ENCODE measurements around the gene ADAMTS20.
"Not testable (repeated sequence)": the region's sequence is repeated elsewhere in the genome, so short reads cannot be mapped to it uniquely, and the experiment has no call there.

ADAMTS20 gene

GRCh38 chr12:43551279-43551970 is 578 bp downstream of the ADAMTS20 start:
- H3K4me3 ChIP-seq (ENCODE audit: control insufficient read depth in 1 of 7, extremely low read depth in 1 of 7, insufficient read depth in 4 of 7, low read depth in 2 of 7, low read length in 6 of 7) = peak overlapping the region in 6 of 7 experiments; percentile 6 to 70 (median 49)
- peaks cover 20 to 53% (median 28%) of the 10 kb centered on the region in 5 experiments for H3K27me3 ChIP-seq (replicated peaks in 2 of 5; ENCODE audit: control insufficient read depth in 4 of 5, insufficient read depth in 5 of 5, low read length in 4 of 5)
- ChIA-PET CTCF (no interaction called here), POLR2A (no interaction called here)
- 3% methylated on average over 38 of the region's 48 CpGs for WGBS (ENCODE audit: insufficient coverage)
- H3K9me3 ChIP-seq (ENCODE audit: control extremely low read depth in 1 of 5, control insufficient read depth in 4 of 5, insufficient read depth in 2 of 5, low read depth in 1 of 5, low read length in 4 of 5) = peaks cover 0 to 11% (median 3%) of the 10 kb centered on the region in 5 experiments
- DNase-seq = peak in 2 of 3 donors; percentile 1 to 13
- H3K36me3 ChIP-seq (ENCODE audit: control insufficient read depth in 4 of 4, insufficient read depth in 4 of 4, low read length in 3 of 4) = no peaks in the 10 kb centered on the region
- H3K4me1 ChIP-seq (ENCODE audit: control extremely low read depth in 1 of 4, control insufficient read depth in 4 of 4, insufficient read depth in 4 of 4, low read length in 3 of 4) = peaks cover 4 to 15% (median 11%) of the 10 kb centered on the region in 4 experiments
- no peak overlapping the region for H3K27ac ChIP-seq (ENCODE audit: insufficient read depth in 1 of 2, low read depth in 1 of 2, low read length in 2 of 2, poor library complexity in 1 of 2, severe bottlenecking in 2 of 2)

GRCh38 chr12:43550831-43551271 is 1.2 kb downstream of the ADAMTS20 start:
- no peak for DNase-seq
- ChIA-PET POLR2A (no interaction called here), CTCF (no interaction called here)
- H3K4me3 ChIP-seq (ENCODE audit: control insufficient read depth in 1 of 7, extremely low read depth in 1 of 7, insufficient read depth in 4 of 7, low read depth in 2 of 7, low read length in 6 of 7) = peak overlapping the region in 1 of 7 experiments; percentile 1
- peaks cover 4 to 15% (median 11%) of the 10 kb centered on the region in 4 experiments for H3K4me1 ChIP-seq (ENCODE audit: control extremely low read depth in 1 of 4, control insufficient read depth in 4 of 4, insufficient read depth in 4 of 4, low read length in 3 of 4)
- peaks cover 20 to 53% (median 33%) of the 10 kb centered on the region in 5 experiments for H3K27me3 ChIP-seq (replicated peaks in 2 of 5; ENCODE audit: control insufficient read depth in 4 of 5, insufficient read depth in 5 of 5, low read length in 4 of 5)
- H3K9me3 ChIP-seq (ENCODE audit: control extremely low read depth in 1 of 5, control insufficient read depth in 4 of 5, insufficient read depth in 2 of 5, low read depth in 1 of 5, low read length in 4 of 5) = peaks cover 0 to 11% (median 3%) of the 10 kb centered on the region in 5 experiments
- 8% methylated on average over 31 of the region's 31 CpGs for WGBS (ENCODE audit: insufficient coverage)
- H3K27ac ChIP-seq (ENCODE audit: insufficient read depth in 1 of 2, low read depth in 1 of 2, low read length in 2 of 2, poor library complexity in 1 of 2, severe bottlenecking in 2 of 2) = no peak overlapping the region
- no peaks in the 10 kb centered on the region for H3K36me3 ChIP-seq (ENCODE audit: control insufficient read depth in 4 of 4, insufficient read depth in 4 of 4, low read length in 3 of 4)

DNA sequence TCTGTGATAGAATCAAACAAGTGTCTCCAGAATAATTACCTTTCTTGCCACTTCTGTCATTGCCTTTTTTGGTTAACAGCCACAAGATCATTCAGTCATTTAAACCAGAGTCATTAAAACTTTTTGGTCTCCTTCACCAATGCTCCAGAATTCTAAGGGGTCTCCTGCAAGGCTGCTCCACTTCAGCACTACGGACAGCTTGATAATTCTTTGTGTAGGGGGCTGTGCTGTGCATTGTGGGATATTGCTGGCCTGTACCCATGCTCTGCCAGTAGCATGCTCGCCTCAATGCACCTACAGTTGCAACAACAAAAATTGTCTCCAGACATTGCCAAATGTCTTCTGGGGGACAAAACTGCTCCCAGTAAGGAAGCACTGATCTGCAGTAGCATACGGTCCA is 7.3 kb downstream of the ADAMTS20 start:
- H3K27me3 ChIP-seq (replicated peaks in 2 of 5; ENCODE audit: control insufficient read depth in 4 of 5, insufficient read depth in 5 of 5, low read length in 4 of 5) = peaks cover 2 to 13% (median 7%) of the 10 kb centered on the region in 5 experiments
- CTCF ChIA-PET = no interaction called here
- H3K36me3 ChIP-seq (ENCODE audit: control insufficient read depth in 4 of 4, insufficient read depth in 4 of 4, low read length in 3 of 4) = no peaks in the 10 kb centered on the region
- H3K27ac ChIP-seq (ENCODE audit: insufficient read depth in 1 of 2, low read depth in 1 of 2, low read length in 2 of 2, poor library complexity in 1 of 2, severe bottlenecking in 2 of 2) = no peak overlapping the region
- peaks cover 0 to 2% (median 0%) of the 10 kb centered on the region in 5 experiments for H3K9me3 ChIP-seq (ENCODE audit: control extremely low read depth in 1 of 5, control insufficient read depth in 4 of 5, insufficient read depth in 2 of 5, low read depth in 1 of 5, low read length in 4 of 5)
- POLR2A ChIA-PET = no interaction called here
- no peaks in the 10 kb centered on the region for H3K4me1 ChIP-seq (ENCODE audit: control extremely low read depth in 1 of 4, control insufficient read depth in 4 of 4, insufficient read depth in 4 of 4, low read length in 3 of 4)
- 89% methylated on average over 1 of the region's 3 CpGs for WGBS (ENCODE audit: insufficient coverage)
- no peak for DNase-seq
- no peak overlapping the region for H3K4me3 ChIP-seq (ENCODE audit: control insufficient read depth in 1 of 7, extremely low read depth in 1 of 7, insufficient read depth in 4 of 7, low read depth in 2 of 7, low read length in 6 of 7)

DNA sequence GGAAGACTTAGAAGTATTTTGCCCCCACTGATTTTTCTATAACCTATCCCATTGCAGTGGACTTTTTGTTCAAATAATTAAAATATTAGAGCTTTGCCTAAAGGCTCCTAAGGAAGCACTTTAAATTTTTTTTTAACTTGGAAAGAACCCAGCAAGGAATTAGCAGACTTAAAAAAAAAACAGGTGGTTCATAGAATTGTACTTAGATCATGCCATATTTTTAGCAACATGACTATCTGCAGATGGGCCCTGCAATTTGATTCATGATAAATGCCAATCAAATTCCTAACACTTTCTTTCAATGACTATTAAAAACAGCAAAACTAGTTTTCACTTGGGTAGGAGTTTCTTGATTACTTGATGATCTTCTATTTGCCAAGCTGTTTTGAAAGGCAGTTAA is 11.5 kb downstream of the ADAMTS20 start:
- peaks cover 0 to 2% (median 0%) of the 10 kb centered on the region in 5 experiments for H3K27me3 ChIP-seq (replicated peaks in 2 of 5; ENCODE audit: control insufficient read depth in 4 of 5, insufficient read depth in 5 of 5, low read length in 4 of 5)
- H3K4me1 ChIP-seq (ENCODE audit: control extremely low read depth in 1 of 4, control insufficient read depth in 4 of 4, insufficient read depth in 4 of 4, low read length in 3 of 4) = no peaks in the 10 kb centered on the region
- CTCF ChIA-PET = no interaction called here
- no peak overlapping the region for H3K27ac ChIP-seq (ENCODE audit: insufficient read depth in 1 of 2, low read depth in 1 of 2, low read length in 2 of 2, poor library complexity in 1 of 2, severe bottlenecking in 2 of 2)
- H3K4me3 ChIP-seq (ENCODE audit: control insufficient read depth in 1 of 7, extremely low read depth in 1 of 7, insufficient read depth in 4 of 7, low read depth in 2 of 7, low read length in 6 of 7) = no peak overlapping the region
- POLR2A ChIA-PET = no interaction called here
- no peak for DNase-seq
- H3K9me3 ChIP-seq (ENCODE audit: control extremely low read depth in 1 of 5, control insufficient read depth in 4 of 5, insufficient read depth in 2 of 5, low read depth in 1 of 5, low read length in 4 of 5) = peaks cover 0 to 2% (median 0%) of the 10 kb centered on the region in 5 experiments
- H3K36me3 ChIP-seq (ENCODE audit: control insufficient read depth in 4 of 4, insufficient read depth in 4 of 4, low read length in 3 of 4) = no peaks in the 10 kb centered on the region

DNA sequence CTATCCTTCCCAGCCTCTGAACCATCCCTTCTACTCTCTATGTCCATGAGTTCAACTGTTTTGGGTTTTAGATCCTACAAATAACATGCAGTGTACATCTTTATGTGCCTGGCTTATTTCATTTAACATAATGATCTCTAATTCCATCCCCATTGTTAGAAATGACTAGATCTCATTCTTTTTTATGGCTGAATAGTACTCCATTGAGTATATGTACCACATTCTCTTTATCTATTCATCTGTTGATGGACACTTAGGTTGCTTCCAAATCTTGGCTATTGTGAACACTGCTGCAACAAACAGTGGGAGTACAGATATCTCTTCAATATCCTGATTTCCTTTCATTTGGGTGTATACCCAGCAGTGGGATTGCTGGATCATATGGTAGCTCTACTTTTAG is 14.3 kb downstream of the ADAMTS20 start:
- POLR2A ChIA-PET, DNase-seq: not testable (repeated sequence)

DNA sequence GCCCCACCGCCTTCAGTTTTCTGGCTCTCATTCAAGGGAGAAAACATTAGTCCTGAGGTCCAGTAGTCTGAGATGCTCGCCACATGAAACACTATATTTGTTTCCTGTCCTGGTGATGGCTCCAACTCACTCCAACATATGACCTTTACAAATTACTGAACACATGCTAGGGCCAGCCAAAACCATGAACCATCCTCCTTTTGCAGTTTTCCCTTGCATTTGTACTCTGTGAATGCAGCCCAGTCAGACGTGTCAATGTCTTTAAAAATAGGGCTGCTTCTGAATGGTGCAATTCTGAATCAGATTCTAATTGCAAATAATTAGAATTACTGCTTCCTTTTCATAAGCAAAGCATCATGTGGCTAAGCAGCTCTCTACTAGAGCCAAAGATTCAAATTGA is 36.0 kb downstream of the ADAMTS20 start:
- WGBS (ENCODE audit: insufficient coverage) = 100% methylated on average over 1 of the region's 3 CpGs
- no peaks in the 10 kb centered on the region for H3K9me3 ChIP-seq (ENCODE audit: control extremely low read depth in 1 of 5, control insufficient read depth in 4 of 5, insufficient read depth in 2 of 5, low read depth in 1 of 5, low read length in 4 of 5)
- ChIA-PET CTCF (no interaction called here), POLR2A (no interaction called here)
- no peak for DNase-seq
- no peak overlapping the region for H3K4me3 ChIP-seq (ENCODE audit: control insufficient read depth in 1 of 7, extremely low read depth in 1 of 7, insufficient read depth in 4 of 7, low read depth in 2 of 7, low read length in 6 of 7)
- no peaks in the 10 kb centered on the region for H3K4me1 ChIP-seq (ENCODE audit: control extremely low read depth in 1 of 4, control insufficient read depth in 4 of 4, insufficient read depth in 4 of 4, low read length in 3 of 4)
- no peak overlapping the region for H3K27ac ChIP-seq (ENCODE audit: insufficient read depth in 1 of 2, low read depth in 1 of 2, low read length in 2 of 2, poor library complexity in 1 of 2, severe bottlenecking in 2 of 2)
- H3K36me3 ChIP-seq (ENCODE audit: control insufficient read depth in 4 of 4, insufficient read depth in 4 of 4, low read length in 3 of 4) = no peaks in the 10 kb centered on the region
- H3K27me3 ChIP-seq (replicated peaks in 2 of 5; ENCODE audit: control insufficient read depth in 4 of 5, insufficient read depth in 5 of 5, low read length in 4 of 5) = no peaks in the 10 kb centered on the region

More for the DNA sequence above, 14.3 kb downstream of the ADAMTS20 start:
- CTCF ChIA-PET; H3K27me3 ChIP-seq (replicated peaks in 2 of 5; ENCODE audit: control insufficient read depth in 4 of 5, insufficient read depth in 5 of 5, low read length in 4 of 5); H3K4me1 ChIP-seq (ENCODE audit: control extremely low read depth in 1 of 4, control insufficient read depth in 4 of 4, insufficient read depth in 4 of 4, low read length in 3 of 4); H3K9me3 ChIP-seq (ENCODE audit: control extremely low read depth in 1 of 5, control insufficient read depth in 4 of 5, insufficient read depth in 2 of 5, low read depth in 1 of 5, low read length in 4 of 5); H3K36me3 ChIP-seq (ENCODE audit: control insufficient read depth in 4 of 4, insufficient read depth in 4 of 4, low read length in 3 of 4); H3K27ac ChIP-seq (ENCODE audit: insufficient read depth in 1 of 2, low read depth in 1 of 2, low read length in 2 of 2, poor library complexity in 1 of 2, severe bottlenecking in 2 of 2); H3K4me3 ChIP-seq (ENCODE audit: control insufficient read depth in 1 of 7, extremely low read depth in 1 of 7, insufficient read depth in 4 of 7, low read depth in 2 of 7, low read length in 6 of 7): not testable (repeated sequence)

- no peaks in the 10 kb centered on the region for H3K36me3 ChIP-seq (ENCODE audit: control insufficient read depth in 4 of 4, insufficient read depth in 4 of 4, low read length in 3 of 4)
- no peak overlapping the region for H3K27ac ChIP-seq (ENCODE audit: insufficient read depth in 1 of 2, low read depth in 1 of 2, low read length in 2 of 2, poor library complexity in 1 of 2, severe bottlenecking in 2 of 2)
- peak; percentile 2 to 29 (median 21) for DNase-seq
- no peaks in the 10 kb centered on the region for H3K27me3 ChIP-seq (replicated peaks in 2 of 5; ENCODE audit: control insufficient read depth in 4 of 5, insufficient read depth in 5 of 5, low read length in 4 of 5)
- CTCF ChIA-PET = no interaction called here
- H3K9me3 ChIP-seq (ENCODE audit: control extremely low read depth in 1 of 5, control insufficient read depth in 4 of 5, insufficient read depth in 2 of 5, low read depth in 1 of 5, low read length in 4 of 5) = no peaks in the 10 kb centered on the region
- no peaks in the 10 kb centered on the region for H3K4me1 ChIP-seq (ENCODE audit: control extremely low read depth in 1 of 4, control insufficient read depth in 4 of 4, insufficient read depth in 4 of 4, low read length in 3 of 4)
- POLR2A ChIA-PET = no interaction called here
- no peak overlapping the region for H3K4me3 ChIP-seq (ENCODE audit: control insufficient read depth in 1 of 7, extremely low read depth in 1 of 7, insufficient read depth in 4 of 7, low read depth in 2 of 7, low read length in 6 of 7)
- WGBS (ENCODE audit: insufficient coverage) = no CpG with 5 or more reads among the region's 2 CpGs
Observed at GRCh38 chr12:43501703-43502102, 50.3 kb downstream of the ADAMTS20 start.
